HG03108 (cell line): ENCODE data around the gene FGA.
"Not testable (repeated sequence)": the region's sequence is repeated elsewhere in the genome, so short reads cannot be mapped to it uniquely, and the experiment has no call there.

Source experiments
- ATAC-seq: cut with Tn5 transposase; IDR thresholded peaks from one replicate; pipeline ENCODE4 v1.9.1; 2021; ENCODE audit warnings: moderate library complexity; ENCODE audit not compliant: unreplicated experiment

Gene FGA

GRCh38 chr4:154608361-154609252 lies 18.1 kb upstream of the FGA start:
- ATAC-seq, result no peak

- no peak for ATAC-seq
Observed at GRCh38 chr4:154606728-154607723, 16.5 kb upstream of the FGA start.

GRCh38 chr4:154604696-154605200 lies 14.2 kb upstream of the FGA start:
- no peak for ATAC-seq

- no peak for ATAC-seq
Observed at GRCh38 chr4:154603033-154603943, 12.7 kb upstream of the FGA start.

GRCh38 chr4:154602404-154603020 lies 12.0 kb upstream of the FGA start:
- ATAC-seq, result no peak

- no peak for ATAC-seq
Observed at GRCh38 chr4:154597798-154598774, 7.5 kb upstream of the FGA start.

GRCh38 chr4:154597281-154597680 lies 6.7 kb upstream of the FGA start:
- not testable (repeated sequence) for ATAC-seq

GRCh38 chr4:154595807-154596206 lies 5.3 kb upstream of the FGA start:
- ATAC-seq, result no peak

- not testable (repeated sequence) for ATAC-seq
Observed at GRCh38 chr4:154594343-154594742, 3.8 kb upstream of the FGA start.

GRCh38 chr4:154593868-154594267 lies 3.3 kb upstream of the FGA start:
- ATAC-seq, result no peak

GRCh38 chr4:154591890-154592289 lies 1.3 kb upstream of the FGA start:
- no peak for ATAC-seq

GRCh38 chr4:154589296-154590197 lies 995 bp downstream of the FGA start:
- ATAC-seq, result no peak

- no peak for ATAC-seq
Observed at GRCh38 chr4:154588198-154588597, 2.3 kb downstream of the FGA start.

- no peak for ATAC-seq
Observed at GRCh38 chr4:154586296-154587033, 4.1 kb downstream of the FGA start.

- ATAC-seq, result no peak
Observed at GRCh38 chr4:154585369-154586018, 5.0 kb downstream of the FGA start.

GRCh38 chr4:154584259-154584658 lies 6.3 kb downstream of the FGA start:
- no peak for ATAC-seq
